GM23338 (cell line): ENCODE results near the gene RASL11A. TPM values are rescaled to one million over a fixed set of nuclear protein-coding genes. Genes with fewer than 3 reads are reported as not detected.

ENCODE experiments used
- ATAC-seq: fragments of 200-7000 bp; cut with Tn5 transposase; 3 replicates; pipeline ENCODE4 v1.9.1; 2020
- DNase-seq: peaks from one replicate; pipeline ENCODE4 v3.0.0-alpha.2; 2015; ENCODE audit warnings: low spot score
- H2AFZ ChIP-seq: fragments of 200-600 bp; sonication (generic); 2 replicates; pipeline ENCODE4 v1.8.0; 2016; ENCODE audit warnings: antibody characterized with exemption, mild to moderate bottlenecking, moderate library complexity
- H3F3A ChIP-seq: fragments of 200-600 bp; sonication (generic); replicated peaks from 2 replicates; pipeline ENCODE4 v1.8.0; 2017; ENCODE audit warnings: antibody characterized with exemption, mixed run types, low read depth
- H3K27ac ChIP-seq: fragments of 200-600 bp; sonication (generic); 2 replicates; pipeline ENCODE4 v1.6.1; 2016; ENCODE audit warnings: low read depth
- H3K27me3 ChIP-seq: fragments of 200-600 bp; sonication (generic); 2 replicates; pipeline ENCODE4 v1.8.0; 2016; ENCODE audit warnings: mild to moderate bottlenecking, mixed run types, moderate library complexity; ENCODE audit not compliant: insufficient read depth
- H3K36me3 ChIP-seq: fragments of 200-600 bp; sonication (generic); 2 replicates; pipeline ENCODE4 v1.8.0; 2016; ENCODE audit warnings: mild to moderate bottlenecking; ENCODE audit not compliant: insufficient read depth
- H3K4me1 ChIP-seq: fragments of 200-600 bp; sonication (generic); 2 replicates; pipeline ENCODE4 v1.8.0; 2016; ENCODE audit warnings: mild to moderate bottlenecking, moderate library complexity; ENCODE audit not compliant: insufficient read depth
- H3K4me2 ChIP-seq: fragments of 200-600 bp; sonication (generic); 2 replicates; pipeline ENCODE4 v1.7.1; 2017; ENCODE audit warnings: mixed run types
- H3K4me3 ChIP-seq: fragments of 200-600 bp; sonication (generic); 2 replicates; pipeline ENCODE4 v1.6.1; 2016; ENCODE audit warnings: mixed run types
- H3K79me2 ChIP-seq: fragments of 200-600 bp; sonication (generic); replicated peaks from 2 replicates; pipeline ENCODE4 v1.8.0; 2017; ENCODE audit warnings: mild to moderate bottlenecking; ENCODE audit not compliant: insufficient read depth
- H3K9me2 ChIP-seq: fragments of 200-600 bp; sonication (generic); 2 replicates; pipeline ENCODE4 v1.8.0; 2017; ENCODE audit not compliant: insufficient read depth
- H4K20me1 ChIP-seq: fragments of 200-600 bp; sonication (generic); replicated peaks from 2 replicates; pipeline ENCODE4 v1.8.0; 2017; ENCODE audit warnings: mild to moderate bottlenecking; ENCODE audit not compliant: insufficient read depth
- H3K27ac Mint-ChIP-seq: 2 replicates; pipeline ENCODE4 v1.8.0; 2020; ENCODE audit warnings: inconsistent platforms, mild to moderate bottlenecking, moderate library complexity, mixed read lengths
- H3K27me3 Mint-ChIP-seq: 3 replicates; pipeline ENCODE4 v1.8.0; 2022; ENCODE audit warnings: low read depth, mild to moderate bottlenecking, moderate library complexity, mixed read lengths, inconsistent platforms; ENCODE audit not compliant: insufficient read depth, poor library complexity
- H3K36me3 Mint-ChIP-seq: 3 replicates; pipeline ENCODE4 v1.8.0; 2021; ENCODE audit warnings: low read depth, mild to moderate bottlenecking, inconsistent platforms, moderate library complexity, mixed read lengths
- H3K4me1 Mint-ChIP-seq: 3 replicates; pipeline ENCODE4 v1.8.0; 2020; ENCODE audit warnings: mild to moderate bottlenecking, inconsistent platforms, mixed read lengths
- H3K4me3 Mint-ChIP-seq: 3 replicates; pipeline ENCODE4 v1.8.0; 2021; ENCODE audit warnings: moderate library complexity, mild to moderate bottlenecking, inconsistent platforms, mixed read lengths
- H3K9me3 Mint-ChIP-seq: 3 replicates; pipeline ENCODE4 v1.8.0; 2020; ENCODE audit warnings: moderate library complexity, mild to moderate bottlenecking, inconsistent platforms, mixed read lengths
- CREB1 ChIP-seq: fragments of 250-450 bp; sonication (Bioruptor Pico); IDR thresholded peaks from 2 replicates; pipeline ENCODE4 v1.5.0; 2020; ENCODE audit warnings: low read depth, mild to moderate bottlenecking, moderate library complexity
- EZH2 ChIP-seq: fragments of 200-600 bp; sonication (generic); IDR thresholded peaks from one replicate; pipeline ENCODE4 v1.8.0; 2017; ENCODE audit warnings: antibody characterized with exemption, mild to moderate bottlenecking, low read depth; ENCODE audit not compliant: unreplicated experiment
- EZH2phosphoT487 ChIP-seq: fragments of 200-600 bp; sonication (generic); IDR thresholded peaks from one replicate; pipeline ENCODE4 v1.8.1; 2018; ENCODE audit warnings: antibody characterized with exemption; ENCODE audit not compliant: unreplicated experiment
- JUNB ChIP-seq: IDR thresholded peaks from one replicate; pipeline ENCODE4 v1.6.1; 2016; ENCODE audit warnings: antibody characterized with exemption; ENCODE audit not compliant: unreplicated experiment
- NANOG ChIP-seq: IDR thresholded peaks from 2 replicates; pipeline ENCODE4 v1.6.1; 2016; ENCODE audit warnings: antibody characterized with exemption, borderline replicate concordance
- STAT1 ChIP-seq: IDR thresholded peaks from one replicate; pipeline ENCODE4 v1.6.1; 2016; ENCODE audit warnings: antibody characterized with exemption; ENCODE audit not compliant: unreplicated experiment
- ZNF114 ChIP-seq: fragments of 250-450 bp; sonication (Bioruptor Pico); IDR thresholded peaks from 2 replicates; pipeline ENCODE4 v1.5.0; 2020; ENCODE audit warnings: mild to moderate bottlenecking, moderate library complexity
- polyA plus RNA-seq: library from polyadenylated mRNA; unstranded; fragments of >200 nt; fragmentation: Nextera tagmentation; extraction: Ambion mirVana; gene quantifications from 2 replicates; pipeline ENCODE4 v1.2.1, GENCODE V29; 2016
- total RNA-seq: library from RNA; depleted of rRNA; stranded (reverse); fragments of >200 nt; shearing (Covaris generic); gene quantifications from 2 replicates; pipeline ENCODE4 v1.2.3, GENCODE V29; 2014
- TF ChIP-seq, protein P1 (sequence below), 2 experiments: fragments of 200-600 bp in 1 of 2; sonication (generic) in 1 of 2; conservative IDR thresholded peaks; 2 replicates each; pipeline versions ENCODE4 v1.5.1 to v1.6.1; 2016 to 2017; ENCODE audit warnings: antibody characterized with exemption in 2 of 2, low read depth in 2 of 2, mild to moderate bottlenecking in 2 of 2, moderate library complexity in 1 of 2
- TF ChIP-seq, protein P2 (sequence below): fragments of 250-450 bp; sonication (Bioruptor Pico); IDR thresholded peaks from 2 replicates; pipeline ENCODE4 v1.5.0; 2020; ENCODE audit warnings: mild to moderate bottlenecking, moderate library complexity
- TF ChIP-seq, protein P3 (sequence below): IDR thresholded peaks from 2 replicates; pipeline ENCODE4 v1.6.1; 2016; ENCODE audit warnings: antibody characterized with exemption

Gene RASL11A
- total and polyA plus RNA-seq, 2 experiments from 2014 or later = 1.9 to 3.3 TPM

DNA sequence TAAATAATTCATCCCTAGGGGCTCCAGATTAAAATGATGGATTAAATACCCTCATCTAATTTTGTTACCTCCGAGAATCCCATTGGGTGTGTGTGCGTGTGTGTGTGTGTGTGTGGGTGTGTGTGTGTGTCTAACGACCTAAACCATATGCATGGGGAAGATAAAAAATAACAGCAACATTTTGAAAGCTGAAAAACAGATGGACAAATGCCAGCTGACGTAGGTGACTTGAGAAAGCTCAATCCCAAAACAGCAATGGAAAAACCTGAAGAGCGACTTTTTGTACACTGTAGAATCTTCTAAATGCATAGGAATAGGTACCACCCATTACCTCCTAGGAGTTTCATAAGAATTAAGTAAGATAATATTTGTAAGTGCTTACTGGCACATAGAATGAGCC lies 27.9 kb upstream of the RASL11A start:
- no peaks in the 10 kb centered on the region for H3K36me3 ChIP-seq
- H3K9me3 Mint-ChIP-seq = no peaks in the 10 kb centered on the region
- no peak overlapping the region for H3K4me3 Mint-ChIP-seq
- no peaks in the 10 kb centered on the region for H3K79me2 ChIP-seq
- peaks cover 19% of the 10 kb centered on the region; the same call in 1 of the 2 replicates for H3K4me1 ChIP-seq
- no peaks in the 10 kb centered on the region for H3K27me3 ChIP-seq
- peak overlapping the region; percentile 43; the same call in 1 of the 2 replicates for H3K27ac ChIP-seq
- H3K4me2 ChIP-seq = 0 out of 2 replicates have a peak overlapping the region, but pooled peaks have one; percentile 2
- H3K36me3 Mint-ChIP-seq = peaks cover 13% of the 10 kb centered on the region; the same call in 1 of the 3 replicates
- H3F3A ChIP-seq = no peaks in the 10 kb centered on the region
- H3K9me2 ChIP-seq = no peaks in the 10 kb centered on the region
- no peaks in the 10 kb centered on the region for H4K20me1 ChIP-seq
- H3K27me3 Mint-ChIP-seq = peaks cover 4% of the 10 kb centered on the region
- peaks cover 27% of the 10 kb centered on the region for H3K4me1 Mint-ChIP-seq
- ATAC-seq = no peak
- H3K4me3 ChIP-seq = no peak overlapping the region
- DNase-seq = no peak
- TF ChIP-seq, protein P1, sequence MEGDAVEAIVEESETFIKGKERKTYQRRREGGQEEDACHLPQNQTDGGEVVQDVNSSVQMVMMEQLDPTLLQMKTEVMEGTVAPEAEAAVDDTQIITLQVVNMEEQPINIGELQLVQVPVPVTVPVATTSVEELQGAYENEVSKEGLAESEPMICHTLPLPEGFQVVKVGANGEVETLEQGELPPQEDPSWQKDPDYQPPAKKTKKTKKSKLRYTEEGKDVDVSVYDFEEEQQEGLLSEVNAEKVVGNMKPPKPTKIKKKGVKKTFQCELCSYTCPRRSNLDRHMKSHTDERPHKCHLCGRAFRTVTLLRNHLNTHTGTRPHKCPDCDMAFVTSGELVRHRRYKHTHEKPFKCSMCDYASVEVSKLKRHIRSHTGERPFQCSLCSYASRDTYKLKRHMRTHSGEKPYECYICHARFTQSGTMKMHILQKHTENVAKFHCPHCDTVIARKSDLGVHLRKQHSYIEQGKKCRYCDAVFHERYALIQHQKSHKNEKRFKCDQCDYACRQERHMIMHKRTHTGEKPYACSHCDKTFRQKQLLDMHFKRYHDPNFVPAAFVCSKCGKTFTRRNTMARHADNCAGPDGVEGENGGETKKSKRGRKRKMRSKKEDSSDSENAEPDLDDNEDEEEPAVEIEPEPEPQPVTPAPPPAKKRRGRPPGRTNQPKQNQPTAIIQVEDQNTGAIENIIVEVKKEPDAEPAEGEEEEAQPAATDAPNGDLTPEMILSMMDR (conservative IDR thresholded peaks at IDR 0.05; ENCODE audit: low read depth in 2 of 2) = no peak
- TF ChIP-seq JUNB (no peak), ZNF114 (CRISPR knock-in tag) (no peak)
- H3K27ac Mint-ChIP-seq = peak overlapping the region; percentile 49; the same call in 1 of the 2 replicates
- no peak overlapping the region for H2AFZ ChIP-seq

DNA sequence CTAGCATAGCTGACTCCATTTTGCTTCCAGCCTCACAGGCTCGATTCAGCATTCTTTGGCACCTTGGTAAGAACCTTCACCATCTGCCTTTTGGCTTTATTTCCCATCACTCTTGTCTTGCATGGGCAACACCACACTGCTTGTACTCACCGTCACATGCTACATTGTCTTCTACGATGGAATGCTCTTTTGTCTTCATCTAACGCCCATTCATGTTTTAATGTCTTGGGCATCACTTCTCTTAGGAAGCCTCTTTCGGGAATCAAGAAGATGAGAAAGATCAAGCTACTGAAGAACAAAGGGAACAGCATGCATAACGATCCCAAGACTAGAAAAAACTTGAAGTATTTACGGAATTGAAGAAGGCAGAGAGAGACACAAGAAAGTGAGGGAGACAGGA lies 25.0 kb upstream of the RASL11A start:
- peak overlapping the region; percentile 11 for H3K27ac Mint-ChIP-seq
- H3K4me1 Mint-ChIP-seq = peaks cover 30% of the 10 kb centered on the region
- H3K9me3 Mint-ChIP-seq = no peaks in the 10 kb centered on the region
- Histone ChIP-seq H3K36me3 (no peaks in the 10 kb centered on the region), H3K27ac (peak overlapping the region; percentile 69), H3F3A (no peaks in the 10 kb centered on the region), H3K4me3 (no peak overlapping the region), H4K20me1 (no peaks in the 10 kb centered on the region), H3K79me2 (peaks cover 11% of the 10 kb centered on the region), H3K4me1 (peaks cover 19% of the 10 kb centered on the region; the same call in 1 of the 2 replicates), H2AFZ (no peak overlapping the region), H3K9me2 (no peaks in the 10 kb centered on the region), H3K27me3 (no peaks in the 10 kb centered on the region), H3K4me2 (no peak overlapping the region)
- peak; percentile 80 for ATAC-seq
- H3K36me3 Mint-ChIP-seq = peaks cover 13% of the 10 kb centered on the region; the same call in 1 of the 3 replicates
- H3K4me3 Mint-ChIP-seq = 0 out of 3 replicates have a peak overlapping the region, but pooled peaks have one; percentile 2
- peaks cover 5% of the 10 kb centered on the region for H3K27me3 Mint-ChIP-seq
- DNase-seq = peak; percentile 80
- TF ChIP-seq EZH2phosphoT487 = no peak
- no peak for TF ChIP-seq NANOG
- TF ChIP-seq, protein P2, sequence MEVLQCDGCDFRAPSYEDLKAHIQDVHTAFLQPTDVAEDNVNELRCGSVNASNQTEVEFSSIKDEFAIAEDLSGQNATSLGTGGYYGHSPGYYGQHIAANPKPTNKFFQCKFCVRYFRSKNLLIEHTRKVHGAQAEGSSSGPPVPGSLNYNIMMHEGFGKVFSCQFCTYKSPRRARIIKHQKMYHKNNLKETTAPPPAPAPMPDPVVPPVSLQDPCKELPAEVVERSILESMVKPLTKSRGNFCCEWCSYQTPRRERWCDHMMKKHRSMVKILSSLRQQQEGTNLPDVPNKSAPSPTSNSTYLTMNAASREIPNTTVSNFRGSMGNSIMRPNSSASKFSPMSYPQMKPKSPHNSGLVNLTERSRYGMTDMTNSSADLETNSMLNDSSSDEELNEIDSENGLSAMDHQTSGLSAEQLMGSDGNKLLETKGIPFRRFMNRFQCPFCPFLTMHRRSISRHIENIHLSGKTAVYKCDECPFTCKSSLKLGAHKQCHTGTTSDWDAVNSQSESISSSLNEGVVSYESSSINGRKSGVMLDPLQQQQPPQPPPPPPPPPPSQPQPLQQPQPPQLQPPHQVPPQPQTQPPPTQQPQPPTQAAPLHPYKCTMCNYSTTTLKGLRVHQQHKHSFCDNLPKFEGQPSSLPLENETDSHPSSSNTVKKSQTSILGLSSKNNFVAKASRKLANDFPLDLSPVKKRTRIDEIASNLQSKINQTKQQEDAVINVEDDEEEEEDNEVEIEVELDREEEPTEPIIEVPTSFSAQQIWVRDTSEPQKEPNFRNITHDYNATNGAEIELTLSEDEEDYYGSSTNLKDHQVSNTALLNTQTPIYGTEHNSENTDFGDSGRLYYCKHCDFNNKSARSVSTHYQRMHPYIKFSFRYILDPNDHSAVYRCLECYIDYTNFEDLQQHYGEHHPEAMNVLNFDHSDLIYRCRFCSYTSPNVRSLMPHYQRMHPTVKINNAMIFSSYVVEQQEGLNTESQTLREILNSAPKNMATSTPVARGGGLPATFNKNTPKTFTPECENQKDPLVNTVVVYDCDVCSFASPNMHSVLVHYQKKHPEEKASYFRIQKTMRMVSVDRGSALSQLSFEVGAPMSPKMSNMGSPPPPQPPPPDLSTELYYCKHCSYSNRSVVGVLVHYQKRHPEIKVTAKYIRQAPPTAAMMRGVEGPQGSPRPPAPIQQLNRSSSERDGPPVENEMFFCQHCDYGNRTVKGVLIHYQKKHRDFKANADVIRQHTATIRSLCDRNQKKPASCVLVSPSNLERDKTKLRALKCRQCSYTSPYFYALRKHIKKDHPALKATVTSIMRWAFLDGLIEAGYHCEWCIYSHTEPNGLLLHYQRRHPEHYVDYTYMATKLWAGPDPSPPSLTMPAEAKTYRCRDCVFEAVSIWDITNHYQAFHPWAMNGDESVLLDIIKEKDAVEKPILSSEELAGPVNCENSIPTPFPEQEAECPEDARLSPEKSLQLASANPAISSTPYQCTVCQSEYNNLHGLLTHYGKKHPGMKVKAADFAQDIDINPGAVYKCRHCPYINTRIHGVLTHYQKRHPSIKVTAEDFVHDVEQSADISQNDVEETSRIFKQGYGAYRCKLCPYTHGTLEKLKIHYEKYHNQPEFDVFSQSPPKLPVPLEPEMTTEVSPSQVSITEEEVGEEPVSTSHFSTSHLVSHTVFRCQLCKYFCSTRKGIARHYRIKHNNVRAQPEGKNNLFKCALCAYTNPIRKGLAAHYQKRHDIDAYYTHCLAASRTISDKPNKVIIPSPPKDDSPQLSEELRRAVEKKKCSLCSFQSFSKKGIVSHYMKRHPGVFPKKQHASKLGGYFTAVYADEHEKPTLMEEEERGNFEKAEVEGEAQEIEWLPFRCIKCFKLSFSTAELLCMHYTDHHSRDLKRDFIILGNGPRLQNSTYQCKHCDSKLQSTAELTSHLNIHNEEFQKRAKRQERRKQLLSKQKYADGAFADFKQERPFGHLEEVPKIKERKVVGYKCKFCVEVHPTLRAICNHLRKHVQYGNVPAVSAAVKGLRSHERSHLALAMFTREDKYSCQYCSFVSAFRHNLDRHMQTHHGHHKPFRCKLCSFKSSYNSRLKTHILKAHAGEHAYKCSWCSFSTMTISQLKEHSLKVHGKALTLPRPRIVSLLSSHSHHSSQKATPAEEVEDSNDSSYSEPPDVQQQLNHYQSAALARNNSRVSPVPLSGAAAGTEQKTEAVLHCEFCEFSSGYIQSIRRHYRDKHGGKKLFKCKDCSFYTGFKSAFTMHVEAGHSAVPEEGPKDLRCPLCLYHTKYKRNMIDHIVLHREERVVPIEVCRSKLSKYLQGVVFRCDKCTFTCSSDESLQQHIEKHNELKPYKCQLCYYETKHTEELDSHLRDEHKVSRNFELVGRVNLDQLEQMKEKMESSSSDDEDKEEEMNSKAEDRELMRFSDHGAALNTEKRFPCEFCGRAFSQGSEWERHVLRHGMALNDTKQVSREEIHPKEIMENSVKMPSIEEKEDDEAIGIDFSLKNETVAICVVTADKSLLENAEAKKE (CRISPR knock-in tag) = peak; percentile 17
- no peak for TF ChIP-seq EZH2
- TF ChIP-seq CREB1 (CRISPR knock-in tag) = peak; percentile 42; the same call in 1 of the 2 replicates
- no peak for TF ChIP-seq JUNB
- TF ChIP-seq, protein P3, sequence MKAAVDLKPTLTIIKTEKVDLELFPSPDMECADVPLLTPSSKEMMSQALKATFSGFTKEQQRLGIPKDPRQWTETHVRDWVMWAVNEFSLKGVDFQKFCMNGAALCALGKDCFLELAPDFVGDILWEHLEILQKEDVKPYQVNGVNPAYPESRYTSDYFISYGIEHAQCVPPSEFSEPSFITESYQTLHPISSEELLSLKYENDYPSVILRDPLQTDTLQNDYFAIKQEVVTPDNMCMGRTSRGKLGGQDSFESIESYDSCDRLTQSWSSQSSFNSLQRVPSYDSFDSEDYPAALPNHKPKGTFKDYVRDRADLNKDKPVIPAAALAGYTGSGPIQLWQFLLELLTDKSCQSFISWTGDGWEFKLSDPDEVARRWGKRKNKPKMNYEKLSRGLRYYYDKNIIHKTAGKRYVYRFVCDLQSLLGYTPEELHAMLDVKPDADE = no peak
- no peak for TF ChIP-seq STAT1
- TF ChIP-seq ZNF114 (CRISPR knock-in tag) = no peak
